GM19043 (cell line): ENCODE results near the gene ARF1.

Source experiments
- ATAC-seq: cut with Tn5 transposase; IDR thresholded peaks from one replicate; pipeline ENCODE4 v1.9.1; 2021; ENCODE audit warnings: low read depth; ENCODE audit not compliant: unreplicated experiment

ARF1 gene

DNA sequence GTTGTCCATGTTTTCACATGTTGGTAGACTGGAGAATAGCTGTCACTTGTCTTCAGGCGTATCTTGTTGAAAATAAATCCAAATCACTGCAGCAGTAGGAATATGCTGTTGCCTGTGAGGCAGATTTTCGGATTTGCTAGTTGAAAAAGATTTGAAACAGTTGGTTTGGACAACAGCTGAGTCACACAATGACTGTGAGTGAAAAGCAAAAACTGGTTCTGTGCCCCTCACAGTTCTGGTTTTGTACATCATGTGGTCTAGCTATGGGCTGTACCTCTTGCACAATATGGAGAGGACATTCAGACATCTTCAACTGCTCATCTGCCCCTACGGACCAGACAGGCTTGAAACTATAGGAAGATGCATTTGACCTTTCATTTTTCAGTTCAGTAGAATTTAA is 1.8 kb downstream of the ARF1 start:
- ATAC-seq, result no peak

DNA sequence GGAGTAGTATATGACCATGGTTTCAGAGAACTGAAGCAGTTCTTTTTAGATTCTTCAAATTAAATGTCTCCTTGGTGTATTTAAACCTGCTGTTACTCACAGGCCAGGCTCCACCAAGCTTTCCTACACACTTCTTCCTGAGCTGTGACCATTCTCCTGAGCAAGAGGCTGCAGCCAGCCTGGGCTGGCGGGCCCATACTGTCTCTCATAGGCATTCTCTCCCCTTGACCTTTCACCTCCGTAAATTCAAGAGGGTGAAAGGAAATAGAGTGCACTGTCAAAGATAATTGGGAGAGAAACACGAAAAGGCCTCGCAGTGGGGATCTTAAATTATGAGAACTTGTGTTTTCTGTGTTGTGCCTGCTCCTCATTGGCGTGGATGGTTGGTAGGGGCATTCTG is 2.3 kb downstream of the ARF1 start:
- no peak for ATAC-seq

DNA sequence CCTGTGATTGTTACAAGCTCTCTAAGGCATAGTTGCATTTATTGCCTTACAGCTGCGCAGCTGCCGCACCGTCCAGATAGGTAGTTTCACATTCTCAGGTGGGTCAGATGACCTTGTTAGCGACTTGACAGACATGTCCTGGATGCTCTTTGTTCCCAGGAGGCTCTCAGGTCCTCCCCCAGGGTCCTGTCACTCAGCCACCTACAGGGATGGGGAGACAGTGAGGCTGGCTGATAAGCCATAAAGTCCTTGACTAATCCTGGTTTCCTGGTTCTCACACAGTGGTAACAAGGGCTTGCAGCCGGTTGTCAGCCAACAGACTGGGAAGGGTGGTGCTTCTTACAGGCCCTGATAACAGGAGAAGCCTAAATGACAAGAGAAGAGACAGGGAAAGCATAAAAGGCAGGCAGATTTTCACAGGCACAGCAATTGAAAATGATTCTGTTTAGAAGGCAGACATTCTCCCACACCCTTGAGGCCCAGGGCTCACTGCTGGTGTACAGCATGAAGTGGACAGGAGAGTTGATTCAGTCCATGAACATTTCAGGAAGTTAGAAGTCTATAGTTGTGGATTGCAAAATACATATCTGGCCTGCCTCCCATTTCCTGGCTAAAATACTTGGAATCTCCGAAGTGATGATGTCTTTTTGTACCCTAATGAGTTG is 2.9 kb downstream of the ARF1 start:
- no peak for ATAC-seq

DNA sequence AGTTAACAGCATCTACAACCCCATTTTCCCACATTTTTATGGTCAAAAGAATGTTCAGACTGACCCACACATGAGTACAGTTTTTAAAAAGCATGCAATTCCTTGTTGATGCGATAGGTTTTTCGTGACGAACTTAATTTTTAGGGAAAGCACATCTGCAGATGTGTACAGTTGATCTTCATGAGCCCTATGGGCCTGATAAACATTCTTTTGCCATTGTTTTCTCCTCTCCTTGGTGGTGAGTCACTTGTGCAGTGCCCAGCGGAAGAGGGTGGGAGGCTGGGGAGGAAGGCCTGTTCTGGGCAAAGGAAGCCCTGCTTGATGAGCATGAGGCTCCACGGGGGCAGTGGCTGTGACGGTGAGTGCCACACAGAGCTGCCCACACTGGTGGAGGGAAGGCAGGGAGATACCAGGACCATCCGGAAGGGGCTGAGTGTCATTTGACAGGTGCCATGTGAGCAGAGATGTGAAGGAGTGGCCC is 5.3 kb downstream of the ARF1 start:
- ATAC-seq, result no peak

DNA sequence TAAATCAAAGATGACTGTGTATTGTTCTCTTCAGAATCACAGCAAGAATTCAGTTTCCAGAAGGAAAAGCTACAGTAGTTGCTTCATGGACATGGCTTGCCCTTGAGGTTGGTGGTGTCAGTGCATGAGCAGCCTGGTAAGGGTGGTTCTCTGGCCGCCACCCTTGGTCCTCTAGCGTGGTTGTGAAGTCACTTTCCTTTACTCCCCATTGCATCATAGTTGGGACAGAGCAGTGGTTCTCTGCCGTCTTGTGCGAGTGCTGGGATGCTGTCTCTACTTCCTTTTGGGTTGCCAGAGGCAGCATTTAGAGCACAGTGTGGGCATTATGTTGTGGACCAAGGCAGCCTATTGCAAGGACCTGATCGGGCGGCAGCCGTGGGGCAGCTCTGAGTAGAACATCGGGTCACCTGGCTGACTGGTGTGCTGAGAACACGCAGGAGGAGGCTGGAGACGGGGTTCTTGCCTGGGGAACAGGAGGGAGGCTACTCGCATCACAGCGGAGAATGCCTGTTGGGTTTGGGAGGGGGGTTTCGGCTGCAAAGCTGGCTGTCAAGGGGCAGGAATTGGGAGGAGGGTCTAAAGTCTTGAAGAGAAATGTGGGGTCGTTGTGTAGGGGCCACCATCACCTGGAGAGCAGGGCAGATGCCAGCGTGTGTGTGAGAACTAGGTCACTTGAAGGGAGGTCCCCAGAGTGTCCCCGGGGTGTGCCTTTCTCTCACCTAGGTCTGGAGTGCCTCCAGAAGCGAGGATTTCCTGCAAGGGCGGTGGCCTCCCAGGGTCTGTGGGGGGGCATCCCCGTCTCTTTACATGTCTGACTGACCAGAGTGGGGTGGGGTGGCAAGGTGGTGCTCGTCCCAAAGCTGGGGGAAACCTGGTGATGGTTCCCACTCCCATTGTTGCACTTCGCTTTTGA is 6.3 kb downstream of the ARF1 start:
- ATAC-seq, result no peak

DNA sequence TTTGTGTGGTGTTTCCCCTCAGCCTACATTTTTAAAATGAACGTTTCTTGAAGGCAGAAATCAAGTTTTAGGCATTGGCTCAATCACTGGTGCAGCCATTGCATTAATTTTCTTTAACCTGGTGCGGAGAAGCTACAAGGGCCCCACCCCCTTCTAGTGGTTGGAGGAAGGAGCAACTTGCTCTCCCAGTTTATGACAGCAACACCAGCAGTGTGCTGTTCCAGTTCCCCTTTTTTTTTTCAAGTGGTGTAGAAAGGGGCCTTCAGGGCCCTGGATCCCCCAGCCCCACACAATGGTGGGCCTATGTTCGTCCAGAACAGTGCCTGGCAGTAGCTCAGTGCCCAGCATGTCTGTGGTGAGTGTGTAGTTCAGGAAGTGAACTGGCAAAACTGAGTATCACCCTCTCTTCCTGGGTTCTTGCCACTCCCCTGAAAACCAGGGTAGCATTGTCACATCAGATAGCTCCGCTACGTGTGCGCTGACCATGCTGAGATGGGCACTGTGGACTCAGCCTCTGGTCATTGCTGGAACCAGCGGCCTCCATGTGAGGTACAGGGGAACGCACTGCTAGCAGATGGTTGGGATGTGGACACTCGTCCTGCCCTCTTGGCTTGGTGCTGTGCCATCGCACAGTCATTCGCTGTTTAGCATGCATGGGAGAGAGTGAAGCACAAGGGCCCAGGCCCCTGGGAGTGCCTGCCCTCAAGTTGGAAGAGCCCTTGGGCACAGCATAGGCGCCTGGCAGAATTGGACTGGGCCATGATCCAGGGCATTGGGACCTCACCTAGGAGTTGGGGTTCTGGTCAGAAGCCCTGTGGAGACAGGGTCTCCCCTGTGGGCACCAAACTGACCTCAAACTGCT is 7.2 kb downstream of the ARF1 start:
- ATAC-seq, result no peak

DNA sequence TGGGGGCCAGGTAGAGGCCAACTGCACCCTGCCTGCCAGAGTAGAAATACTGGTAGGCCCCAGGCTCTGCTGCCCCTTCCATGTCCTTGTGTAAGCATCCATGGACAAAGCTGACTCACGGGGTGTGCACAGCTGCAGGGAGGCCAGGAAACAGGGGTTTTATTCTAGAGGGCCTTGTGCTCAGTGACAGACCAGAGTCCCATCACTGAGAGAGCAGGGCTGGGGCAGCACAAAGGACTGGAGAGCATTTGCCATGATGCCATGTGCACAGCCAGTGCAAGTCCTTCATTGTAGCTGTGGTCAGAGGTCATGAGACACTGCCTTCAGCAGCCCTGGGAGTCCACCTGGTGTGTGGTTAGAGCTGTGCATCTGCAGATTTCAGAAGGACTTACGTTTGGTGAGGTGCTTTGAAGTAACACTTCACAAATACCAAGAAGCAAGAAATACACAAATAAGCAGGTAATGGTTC is 8.1 kb downstream of the ARF1 start:
- no peak for ATAC-seq

DNA sequence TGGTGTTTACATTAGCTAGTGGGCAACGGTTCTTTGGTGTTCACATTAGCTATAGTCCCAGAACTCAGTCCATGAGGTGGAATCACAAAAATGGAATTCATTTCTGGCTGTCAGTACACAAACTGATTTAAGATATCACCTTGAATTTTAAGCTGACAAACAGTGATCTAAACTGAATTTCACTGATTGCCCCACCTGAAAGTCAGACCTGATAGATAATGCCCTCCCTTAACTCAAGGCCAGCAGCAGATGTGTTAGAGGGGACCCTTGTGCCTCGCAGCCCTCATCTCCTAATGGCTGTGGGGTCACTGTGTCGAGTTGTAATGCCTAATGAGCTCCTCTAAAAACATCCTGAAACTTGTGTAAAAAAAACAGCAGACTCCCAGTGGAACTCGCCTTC is 8.6 kb downstream of the ARF1 start:
- ATAC-seq, result no peak

DNA sequence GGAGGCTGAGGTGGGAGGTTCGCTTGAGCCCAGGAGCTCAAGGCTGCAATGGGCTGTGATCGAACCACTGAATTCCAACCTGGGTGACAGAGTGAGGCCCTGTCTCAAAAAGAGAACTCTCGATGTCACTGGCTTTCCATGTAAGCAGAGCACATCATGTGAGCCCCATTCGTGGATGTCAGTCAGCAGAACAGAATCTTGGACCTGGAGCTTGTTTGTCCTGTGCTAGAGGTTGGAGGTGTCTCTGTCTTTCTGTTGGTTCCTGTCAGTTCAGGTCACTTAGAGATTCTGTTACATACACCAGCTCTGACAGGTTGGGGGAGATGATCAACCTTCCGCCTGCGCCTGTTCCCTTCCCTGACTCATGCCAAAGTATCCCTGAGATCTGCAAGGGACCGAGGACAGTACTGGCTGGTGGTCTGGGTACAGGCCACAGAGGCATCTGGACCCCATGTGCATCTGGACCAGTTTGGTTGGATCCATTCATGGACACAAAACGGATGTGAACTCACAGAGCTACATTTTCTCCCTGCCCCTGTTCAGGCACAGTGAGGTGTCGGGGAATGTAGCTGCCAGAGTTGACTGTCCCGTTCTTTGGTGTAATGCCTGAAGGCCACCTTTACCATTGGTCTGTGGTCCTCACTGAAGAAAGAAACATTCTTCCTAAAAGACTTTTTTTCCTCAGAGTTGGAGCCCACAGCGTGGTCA is 10.0 kb downstream of the ARF1 start:
- no peak for ATAC-seq

DNA sequence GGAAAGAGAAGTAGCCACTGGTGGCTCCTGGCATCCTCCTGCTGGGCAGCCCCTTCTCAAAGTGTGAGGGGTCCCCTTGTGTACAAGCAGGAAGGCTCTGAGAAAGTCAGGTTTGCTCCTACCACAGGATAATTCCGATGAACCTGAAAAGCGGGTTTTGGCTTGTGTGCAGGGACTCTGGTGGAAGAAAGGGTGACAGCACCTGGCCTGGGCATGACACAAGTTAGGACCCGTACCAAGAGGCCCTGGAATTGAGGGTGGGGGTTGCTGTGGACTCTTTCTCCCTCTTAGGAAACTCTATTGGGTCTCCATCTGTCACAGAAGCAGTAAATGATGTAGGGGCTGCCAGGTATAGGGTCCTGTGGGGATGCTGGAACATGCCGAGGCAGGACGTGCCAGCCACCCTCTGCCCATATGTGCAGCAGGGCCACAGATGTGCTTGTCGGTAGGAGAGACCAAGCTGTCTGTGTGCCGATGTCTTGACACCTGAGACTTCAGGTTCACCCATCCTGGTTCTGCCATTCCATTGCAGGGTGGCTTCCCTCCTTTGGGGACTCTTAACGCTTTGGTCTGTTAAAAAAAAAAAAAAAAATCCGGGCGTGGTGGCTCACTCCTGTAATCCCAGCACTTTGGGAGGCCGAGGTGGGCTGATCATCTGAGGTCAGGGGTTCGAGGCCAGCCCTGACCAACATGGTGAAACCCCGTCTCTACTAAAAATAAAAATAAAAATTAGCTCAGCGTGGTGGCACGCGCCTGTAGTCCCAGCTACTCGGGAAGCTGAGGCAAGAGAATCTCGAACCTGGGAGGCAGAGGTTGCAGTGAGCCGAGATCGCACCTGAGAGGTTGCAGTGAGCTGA is 10.8 kb downstream of the ARF1 start:
- no peak for ATAC-seq

DNA sequence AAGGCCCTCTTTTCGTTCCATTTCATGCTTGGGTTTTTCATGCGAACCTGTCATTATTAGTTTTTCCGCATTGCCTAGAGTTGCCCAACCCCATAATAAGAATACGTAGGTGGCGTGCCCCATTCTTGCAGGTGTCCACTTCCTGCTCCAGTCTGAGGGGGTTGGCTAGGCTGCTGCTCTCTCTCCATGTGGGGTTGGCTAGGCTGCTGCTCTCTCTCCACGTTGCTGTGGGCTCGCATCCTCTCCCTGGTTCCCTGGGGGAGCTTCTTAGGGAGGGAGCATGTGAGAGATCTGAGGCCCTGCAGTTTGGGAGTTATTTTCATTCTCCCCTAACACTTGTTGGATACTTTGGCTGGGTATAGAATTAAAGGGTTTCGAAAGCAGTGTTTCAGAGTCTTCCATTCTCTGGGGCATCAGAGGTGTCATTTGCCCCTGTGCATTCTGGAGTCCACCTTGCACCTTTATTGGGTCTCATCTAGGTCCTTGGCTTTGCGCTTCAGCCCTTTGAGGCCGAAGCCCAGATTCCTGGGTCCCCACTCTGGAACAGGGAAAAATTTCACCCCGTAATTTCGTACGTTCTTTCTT is 12.0 kb downstream of the ARF1 start:
- ATAC-seq, result no peak

DNA sequence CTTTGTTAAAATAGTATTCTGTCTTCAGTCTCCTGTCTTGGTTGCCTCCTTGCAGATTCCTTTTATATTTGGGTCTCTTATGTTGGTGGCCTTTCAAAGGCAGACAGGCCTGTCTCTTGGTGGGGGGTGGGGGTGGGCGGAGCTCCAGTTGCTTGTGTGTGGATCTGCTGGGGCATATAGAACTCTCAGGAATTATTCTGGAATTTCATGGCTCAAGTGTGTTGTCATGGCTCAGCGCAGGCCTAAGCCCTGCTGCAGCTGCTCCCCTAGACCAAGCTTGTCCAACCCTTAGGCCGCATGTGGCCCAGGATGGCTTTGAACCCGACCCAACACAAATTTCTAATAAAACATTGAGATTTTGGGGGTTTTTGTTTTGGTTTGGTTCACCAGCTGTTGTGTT is 12.7 kb downstream of the ARF1 start:
- ATAC-seq, result no peak

DNA sequence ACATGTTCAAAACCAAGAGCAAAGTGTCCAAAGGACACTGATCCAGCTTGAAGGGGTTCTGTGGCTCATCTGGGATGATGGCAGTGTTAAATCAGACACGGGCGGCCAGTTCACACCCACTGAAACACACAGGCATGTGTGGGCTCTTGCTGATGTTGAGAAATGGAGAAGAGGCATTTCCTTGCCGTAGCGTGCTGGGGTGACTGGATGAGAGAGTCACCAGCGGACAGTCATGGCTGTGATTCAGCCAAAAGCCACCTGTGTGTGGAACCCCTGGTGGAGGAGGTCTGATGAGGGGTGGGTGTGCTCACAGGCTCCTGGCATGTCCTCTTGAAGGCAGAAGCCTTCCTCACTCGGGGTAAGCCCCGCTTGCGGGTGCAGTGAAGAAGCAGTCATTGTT is 13.4 kb downstream of the ARF1 start:
- ATAC-seq, result no peak

DNA sequence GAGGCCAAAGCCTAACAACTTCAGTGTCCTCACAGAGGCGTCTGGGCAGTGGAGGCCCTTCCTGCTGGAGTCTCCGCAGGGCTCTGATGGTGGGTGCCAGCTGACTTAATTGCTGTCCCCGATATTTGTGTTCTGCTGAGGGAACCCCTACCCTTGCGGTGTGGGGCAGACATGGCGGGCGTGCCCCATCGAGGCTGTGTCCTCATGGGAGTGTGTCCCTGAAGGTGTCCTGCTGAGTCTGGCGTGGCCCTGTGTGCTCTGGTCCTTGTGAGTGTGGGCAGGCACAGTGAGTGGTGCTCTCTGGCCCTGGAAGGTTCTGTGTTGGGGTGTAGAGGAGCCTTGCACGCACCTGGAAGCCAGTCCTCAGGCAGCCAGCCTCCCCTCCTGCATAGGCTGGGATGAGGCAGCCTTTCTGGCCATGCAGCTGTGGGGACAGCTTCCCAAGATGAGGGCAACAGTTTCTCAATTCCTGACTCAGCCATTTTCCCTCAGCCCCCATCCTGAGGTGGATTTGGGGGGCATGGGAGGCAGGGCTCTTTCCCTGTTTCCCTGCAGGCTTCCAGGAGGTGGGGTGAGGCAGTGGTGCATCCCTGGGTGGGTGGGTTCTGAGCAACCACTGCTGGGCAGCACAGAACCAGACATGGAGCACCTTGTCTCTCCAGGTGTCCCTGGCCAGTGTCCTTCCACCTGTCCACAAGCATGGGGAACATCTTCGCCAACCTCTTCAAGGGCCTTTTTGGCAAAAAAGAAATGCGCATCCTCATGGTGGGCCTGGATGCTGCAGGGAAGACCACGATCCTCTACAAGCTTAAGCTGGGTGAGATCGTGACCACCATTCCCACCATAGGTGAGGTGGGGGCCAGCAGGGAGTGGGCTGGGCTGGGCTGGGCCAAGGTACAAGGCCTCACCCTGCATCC is 14.2 kb downstream of the ARF1 start:
- no peak for ATAC-seq

DNA sequence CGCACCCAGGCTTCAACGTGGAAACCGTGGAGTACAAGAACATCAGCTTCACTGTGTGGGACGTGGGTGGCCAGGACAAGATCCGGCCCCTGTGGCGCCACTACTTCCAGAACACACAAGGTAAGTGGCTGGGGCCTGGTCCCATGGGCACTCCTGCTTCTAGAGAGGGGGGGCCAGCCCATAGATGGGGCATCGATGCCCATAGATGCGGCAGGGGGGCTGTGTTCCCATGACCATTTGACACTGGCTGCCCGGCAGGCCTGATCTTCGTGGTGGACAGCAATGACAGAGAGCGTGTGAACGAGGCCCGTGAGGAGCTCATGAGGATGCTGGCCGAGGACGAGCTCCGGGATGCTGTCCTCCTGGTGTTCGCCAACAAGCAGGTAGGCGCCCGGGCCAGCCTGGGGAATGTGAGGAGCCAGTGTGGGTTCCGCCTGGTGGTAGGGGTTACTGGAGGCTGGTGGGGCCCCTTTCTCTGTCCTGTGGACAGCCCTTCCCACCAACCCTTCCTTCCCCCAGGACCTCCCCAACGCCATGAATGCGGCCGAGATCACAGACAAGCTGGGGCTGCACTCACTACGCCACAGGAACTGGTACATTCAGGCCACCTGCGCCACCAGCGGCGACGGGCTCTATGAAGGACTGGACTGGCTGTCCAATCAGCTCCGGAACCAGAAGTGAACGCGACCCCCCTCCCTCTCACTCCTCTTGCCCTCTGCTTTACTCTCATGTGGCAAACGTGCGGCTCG is 15.0 kb downstream of the ARF1 start:
- no peak for ATAC-seq

DNA sequence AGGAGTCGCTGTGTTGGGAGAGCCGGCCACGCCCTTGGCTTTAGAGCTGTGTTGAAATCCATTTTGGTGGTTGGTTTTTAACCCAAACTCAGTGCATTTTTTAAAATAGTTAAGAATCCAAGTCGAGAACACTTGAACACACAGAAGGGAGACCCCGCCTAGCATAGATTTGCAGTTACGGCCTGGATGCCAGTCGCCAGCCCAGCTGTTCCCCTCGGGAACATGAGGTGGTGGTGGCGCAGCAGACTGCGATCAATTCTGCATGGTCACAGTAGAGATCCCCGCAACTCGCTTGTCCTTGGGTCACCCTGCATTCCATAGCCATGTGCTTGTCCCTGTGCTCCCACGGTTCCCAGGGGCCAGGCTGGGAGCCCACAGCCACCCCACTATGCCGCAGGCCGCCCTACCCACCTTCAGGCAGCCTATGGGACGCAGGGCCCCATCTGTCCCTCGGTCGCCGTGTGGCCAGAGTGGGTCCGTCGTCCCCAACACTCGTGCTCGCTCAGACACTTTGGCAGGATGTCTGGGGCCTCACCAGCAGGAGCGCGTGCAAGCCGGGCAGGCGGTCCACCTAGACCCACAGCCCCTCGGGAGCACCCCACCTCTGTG is 15.9 kb downstream of the ARF1 start:
- ATAC-seq, result no peak

DNA sequence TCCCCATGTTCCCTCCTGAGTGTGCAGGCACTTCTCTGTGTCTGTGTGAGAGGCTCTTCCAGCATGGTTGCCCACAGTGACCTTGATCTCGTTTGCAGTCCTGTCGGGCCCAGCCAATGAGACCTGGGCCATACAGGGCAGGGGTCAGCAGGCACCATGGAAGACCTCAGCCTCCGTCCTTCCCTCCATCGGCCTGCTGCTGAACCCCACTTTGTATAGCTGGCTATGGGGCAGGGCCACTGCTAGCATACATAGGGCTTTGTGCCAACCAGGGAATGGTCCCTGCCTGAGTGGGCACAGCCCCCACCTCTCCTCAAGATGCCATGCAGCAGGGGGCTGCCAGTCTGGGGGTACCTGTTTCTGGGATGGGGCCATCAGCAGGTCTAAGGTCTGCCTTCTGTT is 16.8 kb downstream of the ARF1 start:
- no peak for ATAC-seq
